Omental fat pad (tissue), 4 donors: ENCODE data around the gene SDK1. TPM values are rescaled to one million over a fixed set of nuclear protein-coding genes. Genes with fewer than 3 reads are reported as not detected.

Experiments
- ATAC-seq: fragments of 150-250 bp; one replicate; pipeline ENCODE4 v1.9.1; 2016; ENCODE audit warnings: mild to moderate bottlenecking, moderate library complexity; ENCODE audit not compliant: low FRiP score
- DNase-seq: peaks from one replicate; pipeline ENCODE4 v3.0.0-alpha.2; 2019; ENCODE audit warnings: low spot score
- CTCF ChIP-seq, 3 donors: fragments of 450-650 bp; IDR thresholded peaks; one replicate each; pipeline ENCODE4 v1.5.1; 2016 to 2017; ENCODE audit warnings: antibody characterized with exemption in 3 of 3, mild to moderate bottlenecking in 3 of 3, moderate library complexity in 2 of 3
- total RNA-seq, 4 donors: library from RNA; depleted of rRNA; stranded (reverse); fragments of >200 nt; gene quantifications; one replicate each; pipeline ENCODE4 v1.1.0, GENCODE V29; 2016

SDK1 gene
- total RNA-seq, 4 donors from 2014 or later, result 2.5 to 14.7 (median 5.4) TPM

DNA sequence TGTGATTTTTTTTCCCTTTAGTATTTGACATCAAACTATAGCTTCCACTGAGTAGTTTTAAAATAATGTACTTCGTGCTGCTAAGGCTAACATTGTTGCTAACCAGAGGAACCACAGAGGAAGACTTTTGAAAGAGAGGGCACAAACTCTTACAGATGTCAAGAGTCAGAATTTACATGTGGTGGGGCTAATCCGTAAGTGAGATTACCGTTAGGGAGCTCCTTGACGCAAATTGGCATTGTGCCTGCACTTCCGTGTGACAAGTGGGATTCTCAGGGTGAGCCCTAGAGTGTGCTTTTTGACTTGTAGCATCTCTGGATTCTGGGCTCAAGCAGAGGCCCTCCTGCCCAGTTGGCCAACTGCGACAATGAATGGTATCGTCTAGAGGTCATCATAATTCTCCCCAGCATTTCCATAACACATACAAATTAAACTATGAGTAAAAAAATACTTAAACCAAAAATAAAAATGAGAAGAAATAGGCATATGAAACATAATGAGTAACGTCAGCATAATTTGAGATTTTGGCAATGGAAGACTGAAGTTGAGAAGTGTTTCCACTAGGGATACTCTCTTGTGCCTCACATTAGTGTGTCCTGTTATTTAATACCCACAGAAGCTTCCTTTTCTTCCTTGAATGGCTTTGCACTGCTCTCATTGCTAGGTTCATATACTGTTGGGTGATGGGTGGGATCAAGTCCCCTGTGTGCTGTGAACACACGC is 164.0 kb downstream of the SDK1 start:
- ATAC-seq (no peak), DNase-seq (no peak)
- no peak for TF ChIP-seq CTCF (IDR thresholded peaks at IDR 0.05)

DNA sequence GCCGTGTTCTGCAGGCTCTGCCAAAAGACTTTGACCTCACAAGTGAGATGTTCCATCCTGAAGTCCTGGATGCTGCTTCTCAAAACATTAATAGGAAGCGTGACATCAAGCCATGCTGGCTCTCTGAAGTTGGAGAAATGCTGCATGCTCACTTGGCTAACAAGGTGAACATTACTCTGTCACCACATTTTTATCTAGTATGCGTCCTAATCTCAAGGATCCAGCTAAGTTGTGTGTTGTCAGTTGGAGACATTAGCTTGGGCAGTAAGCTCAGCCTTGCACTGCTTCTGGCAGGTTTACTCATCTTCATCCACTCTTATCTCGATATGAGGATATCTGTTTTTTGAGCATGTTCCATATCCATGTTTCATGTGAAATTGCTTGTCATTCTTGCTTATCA is 165.2 kb downstream of the SDK1 start:
- TF ChIP-seq CTCF (IDR thresholded peaks at IDR 0.05), result no peak
- no peak for ATAC-seq
- no peak for DNase-seq

- ATAC-seq (no peak), DNase-seq (no peak)
- no peak for TF ChIP-seq CTCF (IDR thresholded peaks at IDR 0.05)
Observed at GRCh38 chr7:3469641-3470040, 168.6 kb downstream of the SDK1 start.

DNA sequence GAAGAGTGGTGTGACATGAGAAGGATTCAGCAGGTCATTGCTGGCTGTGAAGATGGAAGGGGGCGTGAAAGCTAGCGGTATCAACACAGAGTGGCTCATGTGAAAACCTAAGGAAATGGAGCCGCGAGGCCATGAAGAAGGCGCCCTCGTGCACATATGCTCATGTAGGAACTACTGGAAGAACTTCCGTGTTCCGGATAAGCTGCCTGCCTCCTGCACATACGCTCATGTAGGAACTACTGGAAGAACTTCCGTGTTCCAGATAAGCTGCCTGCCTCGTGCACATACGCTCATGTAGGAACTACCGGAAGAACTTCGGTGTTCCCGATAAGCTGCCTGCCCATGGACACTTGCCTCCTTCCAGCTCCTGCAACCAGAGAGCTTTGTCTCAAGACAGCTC is 179.1 kb downstream of the SDK1 start:
- no peak for DNase-seq
- TF ChIP-seq CTCF (IDR thresholded peaks at IDR 0.05), result no peak
- no peak for ATAC-seq

DNA sequence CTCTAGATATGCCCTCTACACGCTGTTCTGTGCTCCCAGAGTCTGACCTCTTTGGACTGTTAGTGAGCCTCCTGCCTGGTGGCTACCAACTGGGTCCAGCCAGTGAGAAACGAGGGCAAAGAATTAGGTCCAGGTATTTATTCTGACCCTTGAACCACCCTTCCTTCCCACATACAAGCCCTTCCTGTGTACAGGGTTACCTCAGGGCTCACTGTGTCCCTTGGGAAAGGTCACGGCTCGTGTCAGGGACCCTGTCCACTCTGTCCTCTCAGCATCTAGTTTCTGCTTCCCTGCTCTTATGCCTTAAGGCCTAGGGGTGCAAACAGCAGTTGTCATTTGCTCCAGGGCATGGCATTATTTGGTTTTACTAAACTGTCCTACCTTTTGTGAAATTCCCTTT is 180.4 kb downstream of the SDK1 start:
- no peak for TF ChIP-seq CTCF (IDR thresholded peaks at IDR 0.05)
- no peak for DNase-seq
- no peak for ATAC-seq

GRCh38 chr7:3482147-3482921 is 181.3 kb downstream of the SDK1 start:
- TF ChIP-seq CTCF (IDR thresholded peaks at IDR 0.05), result no peak
- no peak for ATAC-seq
- no peak for DNase-seq

DNA sequence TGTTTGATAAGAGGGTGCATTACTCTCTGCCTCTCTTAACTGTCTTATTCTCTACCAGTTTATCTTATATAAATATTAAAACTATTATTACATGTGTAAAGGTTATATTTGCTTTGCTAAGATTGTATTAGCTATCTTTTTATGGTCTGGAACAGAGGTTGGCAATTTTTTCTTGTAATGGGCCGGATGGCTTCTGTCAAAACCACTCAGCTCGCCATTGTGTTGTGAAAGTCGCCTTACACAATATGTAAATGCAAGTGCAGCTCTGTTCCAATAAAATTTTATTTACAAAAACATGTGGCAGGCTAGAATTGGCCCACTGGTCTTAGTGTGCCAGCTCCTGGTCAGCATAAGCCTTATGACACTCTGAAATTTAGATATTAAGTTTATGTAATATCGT is 185.8 kb downstream of the SDK1 start:
- ATAC-seq (no peak), DNase-seq (no peak)
- TF ChIP-seq CTCF (IDR thresholded peaks at IDR 0.05), result no peak
